VCaP (cell line): Measurements from ENCODE around the gene MCM10.

Source experiments
- H3K27ac ChIP-seq: fragments of 450-650 bp; 2 replicates; pipeline ENCODE4 v1.5.1; 2017
- CTCF ChIP-seq: fragments of 450-650 bp; conservative IDR thresholded peaks from 2 replicates; pipeline ENCODE4 v1.5.1; 2017; ENCODE audit warnings: mild to moderate bottlenecking, moderate library complexity

Gene MCM10

GRCh38 chr10:13167568-13167967 is 6.2 kb downstream of the MCM10 start:
- H3K27ac ChIP-seq, result no peak overlapping the region
- TF ChIP-seq CTCF, result no peak

GRCh38 chr10:13168781-13169180 is 7.4 kb downstream of the MCM10 start:
- TF ChIP-seq CTCF, result no peak
- no peak overlapping the region for H3K27ac ChIP-seq

GRCh38 chr10:13173616-13174015 is 12.3 kb downstream of the MCM10 start:
- TF ChIP-seq CTCF, result no peak

GRCh38 chr10:13180788-13181187 is 19.4 kb downstream of the MCM10 start:
- TF ChIP-seq CTCF, result no peak
- no peak overlapping the region for H3K27ac ChIP-seq

More at GRCh38 chr10:13173616-13174015, 12.3 kb downstream of the MCM10 start:
- H3K27ac ChIP-seq, result no peak overlapping the region

- TF ChIP-seq CTCF, result no peak
- no peak overlapping the region for H3K27ac ChIP-seq
Observed at GRCh38 chr10:13182424-13182823, 21.1 kb downstream of the MCM10 start.

GRCh38 chr10:13183625-13184024 is 22.3 kb downstream of the MCM10 start:
- TF ChIP-seq CTCF, result no peak
- H3K27ac ChIP-seq, result no peak overlapping the region

- TF ChIP-seq CTCF, result no peak
- H3K27ac ChIP-seq, result no peak overlapping the region
Observed at GRCh38 chr10:13184276-13184675, 22.9 kb downstream of the MCM10 start.
